Purkinje cell (primary cell): ENCODE data around the gene PGA3. TPM values are rescaled to one million over a fixed set of nuclear protein-coding genes. Genes with fewer than 3 reads are reported as not detected.

ENCODE experiments used
- polyA plus RNA-seq: library from polyadenylated mRNA; unstranded; fragments of >200 nt; fragmentation: Nextera tagmentation; gene quantifications from 2 replicates; pipeline ENCODE4 v1.2.1, GENCODE V29; 2014

Gene PGA3
- not detected in 2 replicates for polyA plus RNA-seq

DNA sequence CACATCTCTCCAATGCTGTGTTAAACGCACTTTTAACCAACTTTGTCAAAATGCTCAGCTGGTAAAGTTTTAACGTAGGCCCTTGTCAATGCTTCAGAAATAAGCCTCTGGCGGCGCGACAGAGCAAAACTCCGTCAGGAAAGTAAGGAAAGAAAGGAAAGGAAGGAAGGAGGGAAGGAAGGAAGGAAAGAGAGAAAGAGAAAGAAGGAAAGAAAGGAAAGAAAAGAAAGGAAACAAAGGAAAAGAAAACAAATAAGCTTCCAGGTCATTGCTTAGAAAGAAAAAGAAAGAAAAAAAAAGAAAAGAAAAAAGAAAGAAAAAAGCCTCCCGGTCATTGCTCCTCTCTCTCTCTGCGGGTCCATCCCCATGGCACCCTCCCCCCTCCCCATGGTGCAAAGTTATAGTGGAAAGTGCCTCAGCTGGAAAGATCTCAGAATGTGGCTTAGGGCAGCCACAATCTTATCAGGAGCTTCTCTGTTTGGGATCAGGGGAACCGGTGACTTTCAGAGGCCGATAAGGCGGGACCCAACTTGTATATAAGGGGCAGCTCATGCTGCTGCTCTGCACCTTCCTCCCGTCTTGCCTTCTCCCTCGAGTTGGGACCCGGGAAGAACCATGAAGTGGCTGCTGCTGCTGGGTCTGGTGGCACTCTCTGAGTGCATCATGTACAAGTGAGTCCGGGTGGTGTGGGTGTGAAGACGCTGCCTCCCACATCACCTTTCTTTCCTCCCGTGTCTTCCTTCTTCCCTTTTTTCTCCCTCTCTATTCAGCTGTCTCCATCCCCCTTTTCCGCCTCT, at the start of gene PGA3:
Gene PGA3, plus strand, starts transcription at position 566 of the 797 bp plus-strand sequence. Its CDS starts 50 bp downstream, at position 616.

DNA sequence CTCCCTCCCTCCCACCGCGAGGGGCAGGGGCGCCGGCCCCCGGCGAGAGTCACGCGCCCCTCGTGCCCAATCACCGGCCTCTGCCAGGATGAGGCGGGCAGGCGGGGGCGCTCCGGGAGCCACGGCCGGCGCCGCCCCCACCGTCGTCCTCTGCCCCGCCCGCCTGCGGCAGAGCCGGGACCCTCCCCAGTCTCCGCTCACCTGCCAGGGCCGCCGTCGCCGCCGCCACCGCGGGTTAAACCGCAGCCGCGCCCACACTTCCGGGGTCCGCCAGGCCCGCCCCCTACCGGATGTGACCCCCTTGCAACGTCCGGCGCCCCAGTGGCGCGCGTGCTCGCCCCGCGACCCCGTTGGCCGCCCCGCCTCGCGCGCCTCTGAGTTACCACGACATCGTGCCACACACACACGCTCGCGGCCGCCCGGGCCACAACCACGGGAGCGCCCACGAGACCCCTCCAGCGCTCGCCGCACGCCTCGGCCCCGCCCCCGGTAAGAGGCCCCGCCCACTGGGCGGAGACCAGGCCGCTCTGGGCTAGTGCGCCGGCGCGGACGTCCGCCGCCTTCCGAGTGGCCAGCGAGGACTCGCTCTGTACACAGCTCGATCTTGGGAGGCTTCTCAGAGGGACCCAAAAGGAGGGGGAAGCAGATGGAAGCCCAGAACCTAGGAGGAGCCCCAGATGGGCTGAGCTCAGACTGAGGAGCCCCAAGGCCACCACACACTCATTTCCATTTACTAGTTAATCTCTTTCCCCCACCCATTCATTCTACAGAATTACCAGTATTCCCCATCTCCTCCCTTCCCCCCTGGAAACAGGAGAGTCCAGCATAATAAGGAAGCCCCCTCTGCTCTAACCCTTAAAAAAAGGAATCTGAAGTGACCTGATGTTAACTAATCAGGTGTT, 41.9 kb upstream of the PGA3 start, which contains the start of gene VPS37C:
Gene VPS37C, minus strand, starts transcription at position 237 of the 902 bp plus-strand sequence. CDS start 22,597 bp downstream, outside the sequence.

DNA sequence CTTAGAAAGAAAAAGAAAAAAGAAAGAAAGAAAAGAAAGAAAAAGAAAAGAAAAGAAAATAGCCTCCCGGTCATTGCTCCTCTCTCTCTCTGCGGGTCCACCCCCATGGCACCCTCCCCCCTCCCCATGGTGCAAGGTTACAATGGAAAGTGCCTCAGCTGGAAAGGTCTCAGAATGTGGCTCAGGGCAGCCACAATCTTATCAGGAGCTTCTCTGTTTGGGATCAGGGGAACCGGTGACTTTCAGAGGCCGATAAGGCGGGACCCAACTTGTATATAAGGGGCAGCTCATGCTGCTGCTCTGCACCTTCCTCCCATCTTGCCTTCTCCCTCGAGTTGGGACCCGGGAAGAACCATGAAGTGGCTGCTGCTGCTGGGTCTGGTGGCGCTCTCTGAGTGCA, 18.7 kb downstream of the PGA3 start, which contains the start of gene PGA4:
Gene PGA4, plus strand, starts transcription at position 301 of the 400 bp plus-strand sequence. Its CDS starts 54 bp downstream, at position 355.

DNA sequence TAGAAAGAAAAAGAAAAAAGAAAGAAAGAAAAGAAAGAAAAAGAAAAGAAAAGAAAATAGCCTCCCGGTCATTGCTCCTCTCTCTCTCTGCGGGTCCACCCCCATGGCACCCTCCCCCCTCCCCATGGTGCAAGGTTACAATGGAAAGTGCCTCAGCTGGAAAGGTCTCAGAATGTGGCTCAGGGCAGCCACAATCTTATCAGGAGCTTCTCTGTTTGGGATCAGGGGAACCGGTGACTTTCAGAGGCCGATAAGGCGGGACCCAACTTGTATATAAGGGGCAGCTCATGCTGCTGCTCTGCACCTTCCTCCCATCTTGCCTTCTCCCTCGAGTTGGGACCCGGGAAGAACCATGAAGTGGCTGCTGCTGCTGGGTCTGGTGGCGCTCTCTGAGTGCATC, 37.6 kb downstream of the PGA3 start, which contains the start of gene PGA5:
Gene PGA5, plus strand, starts transcription at position 301 of the 400 bp plus-strand sequence. Its CDS starts 52 bp downstream, at position 353.

Other genes starting within 250 kb of the PGA3 start
- not detected in 2 replicates for gene CD6, start 231.8 kb upstream of the PGA3 start, polyA plus RNA-seq
- not detected in 2 replicates for gene CD5, start 101.0 kb upstream of the PGA3 start, polyA plus RNA-seq
- gene VPS37C, start 42.1 kb upstream of the PGA3 start, polyA plus RNA-seq = 1.6 and 1.7 TPM in 2 replicates
- gene PGA4, start 18.8 kb downstream of the PGA3 start, polyA plus RNA-seq = not detected in 2 replicates
- not detected in 2 replicates for gene PGA5, start 37.7 kb downstream of the PGA3 start, polyA plus RNA-seq
- gene VWCE, start 91.8 kb downstream of the PGA3 start, polyA plus RNA-seq = not detected in 2 replicates
- 47.9 and 53.9 TPM in 2 replicates for gene DDB1, start 129.6 kb downstream of the PGA3 start, polyA plus RNA-seq
- gene TKFC, start 129.7 kb downstream of the PGA3 start, polyA plus RNA-seq = 1.8 and 11.6 TPM in 2 replicates
- gene CYB561A3, start 158.4 kb downstream of the PGA3 start, polyA plus RNA-seq = 1.8 and 2.4 TPM in 2 replicates
- gene TMEM138, start 158.9 kb downstream of the PGA3 start, polyA plus RNA-seq = 65.8 and 67.2 TPM in 2 replicates
- gene TMEM216, start 189.1 kb downstream of the PGA3 start, polyA plus RNA-seq = 7.4 and 11.2 TPM in 2 replicates
- gene CPSF7, start 226.5 kb downstream of the PGA3 start, polyA plus RNA-seq = 7.9 and 11.2 TPM in 2 replicates
- gene SDHAF2, start 226.6 kb downstream of the PGA3 start, polyA plus RNA-seq = 51.7 and 57.9 TPM in 2 replicates